ENCODE data around the gene TMEM94. TPM values are rescaled to one million over a fixed set of nuclear protein-coding genes. Genes with fewer than 3 reads are reported as not detected.

TMEM94 gene
- total RNA-seq, 1 donor from 2014 or later, result 197 TPM

DNA sequence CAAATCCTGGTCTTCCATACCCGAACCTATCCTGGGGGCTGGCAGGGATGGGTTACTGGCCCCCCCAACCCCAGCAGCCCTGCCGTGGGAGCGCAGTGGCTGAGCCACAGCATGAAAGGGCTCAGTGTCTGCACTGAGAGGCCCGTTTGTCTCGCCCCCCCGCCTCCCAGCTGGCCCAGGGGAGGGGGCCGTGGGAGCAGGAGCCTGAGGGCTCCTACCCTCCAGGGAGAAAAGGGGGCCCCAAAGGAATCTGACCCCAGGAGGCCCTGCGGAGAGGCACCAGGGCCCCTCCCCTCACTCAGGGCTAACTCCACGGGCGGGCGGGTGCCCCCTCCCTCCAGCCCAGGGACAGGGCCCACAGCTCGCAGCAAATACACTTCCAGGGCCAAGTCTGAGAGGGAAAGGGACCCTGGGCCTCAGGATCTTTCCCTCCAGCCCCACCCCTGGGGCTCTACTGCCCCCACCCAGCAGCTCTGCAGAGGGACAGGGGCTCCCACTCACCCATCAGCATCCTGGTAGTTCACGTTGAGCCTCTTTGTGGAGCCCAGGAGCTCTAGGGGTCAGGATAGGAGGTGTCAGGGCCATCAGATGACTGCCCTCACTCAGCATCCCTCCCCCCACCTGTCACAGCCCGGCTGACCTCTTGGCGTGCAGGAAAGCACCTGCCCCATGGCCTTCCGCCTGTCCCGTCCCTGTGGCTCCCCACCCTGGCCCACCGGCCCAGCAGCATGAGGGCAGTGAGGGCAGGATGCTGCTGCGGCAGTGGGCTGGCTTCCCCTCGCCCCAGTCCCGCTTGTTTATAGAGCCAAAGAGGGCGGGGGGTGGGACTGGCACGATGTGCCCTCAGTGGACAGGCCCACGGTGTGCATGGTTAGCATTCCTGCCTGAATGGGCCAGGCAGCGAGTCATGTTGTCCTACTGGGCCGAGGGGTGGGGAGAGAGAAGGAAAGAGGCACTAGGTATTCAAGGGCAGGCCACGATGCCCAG, 51.6 kb downstream of the TMEM94 start:
- H3K36me3 Mint-ChIP-seq (ENCODE audit: insufficient read depth), result peaks cover 6% of the 10 kb centered on the region
- H3K27ac Mint-ChIP-seq, result no peak overlapping the region
- H3K27me3 Mint-ChIP-seq, result no peaks in the 10 kb centered on the region
- no peaks in the 10 kb centered on the region for H3K9me3 Mint-ChIP-seq (ENCODE audit: low read depth)
- DNase-seq (ENCODE audit: low spot score, unreplicated experiment), result no peak
- TF ChIP-seq, protein P1, sequence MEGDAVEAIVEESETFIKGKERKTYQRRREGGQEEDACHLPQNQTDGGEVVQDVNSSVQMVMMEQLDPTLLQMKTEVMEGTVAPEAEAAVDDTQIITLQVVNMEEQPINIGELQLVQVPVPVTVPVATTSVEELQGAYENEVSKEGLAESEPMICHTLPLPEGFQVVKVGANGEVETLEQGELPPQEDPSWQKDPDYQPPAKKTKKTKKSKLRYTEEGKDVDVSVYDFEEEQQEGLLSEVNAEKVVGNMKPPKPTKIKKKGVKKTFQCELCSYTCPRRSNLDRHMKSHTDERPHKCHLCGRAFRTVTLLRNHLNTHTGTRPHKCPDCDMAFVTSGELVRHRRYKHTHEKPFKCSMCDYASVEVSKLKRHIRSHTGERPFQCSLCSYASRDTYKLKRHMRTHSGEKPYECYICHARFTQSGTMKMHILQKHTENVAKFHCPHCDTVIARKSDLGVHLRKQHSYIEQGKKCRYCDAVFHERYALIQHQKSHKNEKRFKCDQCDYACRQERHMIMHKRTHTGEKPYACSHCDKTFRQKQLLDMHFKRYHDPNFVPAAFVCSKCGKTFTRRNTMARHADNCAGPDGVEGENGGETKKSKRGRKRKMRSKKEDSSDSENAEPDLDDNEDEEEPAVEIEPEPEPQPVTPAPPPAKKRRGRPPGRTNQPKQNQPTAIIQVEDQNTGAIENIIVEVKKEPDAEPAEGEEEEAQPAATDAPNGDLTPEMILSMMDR (IDR thresholded peaks at IDR 0.05; ENCODE audit: unreplicated experiment), result no peak
- H3K4me1 Mint-ChIP-seq (ENCODE audit: low read depth), result peaks cover 4% of the 10 kb centered on the region
- no peak overlapping the region for H3K4me3 Mint-ChIP-seq (ENCODE audit: low read depth)

DNA sequence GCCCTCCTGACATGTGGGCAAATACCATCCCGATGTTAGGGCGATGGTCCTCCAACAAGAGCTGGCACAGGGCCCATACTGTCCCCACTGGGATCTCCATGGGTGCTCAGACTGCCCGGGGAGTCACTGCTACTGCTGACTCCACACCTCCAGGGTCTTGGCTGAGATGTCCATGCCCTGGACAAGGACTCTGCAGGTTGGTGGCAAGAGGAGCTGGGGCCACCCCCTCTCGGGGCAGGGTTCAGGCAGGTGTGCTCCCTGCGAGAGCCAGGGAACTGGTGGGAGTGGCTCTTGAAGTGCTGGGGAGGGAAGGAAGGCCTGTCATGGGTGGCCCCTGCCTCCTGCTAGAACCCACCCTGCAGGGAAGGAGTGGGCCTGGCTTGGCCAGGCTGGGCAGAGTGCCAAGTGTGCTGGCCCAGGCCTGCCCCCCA, 52.5 kb downstream of the TMEM94 start:
- DNase-seq (ENCODE audit: low spot score, unreplicated experiment), result no peak
- Mint-ChIP-seq H3K27me3 (no peaks in the 10 kb centered on the region), H3K27ac (peak overlapping the region; percentile 64), H3K36me3 (ENCODE audit: insufficient read depth) (peaks cover 8% of the 10 kb centered on the region), H3K4me3 (ENCODE audit: low read depth) (no peak overlapping the region), H3K4me1 (ENCODE audit: low read depth) (peaks cover 10% of the 10 kb centered on the region), H3K9me3 (ENCODE audit: low read depth) (no peaks in the 10 kb centered on the region)
- TF ChIP-seq, protein P1 (IDR thresholded peaks at IDR 0.05; ENCODE audit: unreplicated experiment), result no peak

DNA sequence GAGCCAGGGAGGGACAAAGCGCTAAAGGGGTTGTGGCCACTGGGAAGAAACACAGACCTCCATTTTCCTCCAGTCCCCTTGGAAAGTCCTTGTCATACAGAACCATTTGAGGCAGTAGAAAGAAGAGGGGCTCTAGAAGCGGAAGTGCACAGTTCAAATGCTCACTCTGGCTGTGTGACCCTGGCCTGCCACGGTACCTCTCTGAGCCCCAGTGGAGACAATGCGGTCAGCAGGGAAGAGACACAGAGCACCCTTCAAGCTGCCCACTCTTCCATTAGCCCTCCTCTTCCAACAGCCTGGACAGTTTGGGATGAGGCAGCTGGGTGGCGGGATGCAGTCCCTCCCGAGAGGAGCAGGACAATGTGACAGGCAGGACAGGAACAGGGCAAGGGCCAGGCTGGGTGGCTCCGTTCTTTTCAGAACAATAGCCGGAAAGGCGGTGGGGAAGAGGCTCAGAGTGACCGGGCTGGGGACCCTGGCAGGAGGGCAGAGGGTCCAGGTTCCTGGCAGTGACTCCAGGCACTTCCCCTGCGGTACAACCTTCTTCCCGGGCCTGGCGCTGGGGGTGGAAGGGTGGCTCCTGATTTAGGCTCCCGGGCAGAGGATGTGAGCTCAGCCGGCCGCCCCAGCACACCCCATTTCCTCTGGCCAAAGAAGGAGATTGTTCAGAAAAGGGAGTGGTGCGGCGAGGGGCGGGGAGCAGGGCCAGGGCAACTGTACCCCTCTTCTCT, 53.3 kb downstream of the TMEM94 start:
- H3K27ac Mint-ChIP-seq, result no peak overlapping the region
- H3K36me3 Mint-ChIP-seq (ENCODE audit: insufficient read depth), result peaks cover 8% of the 10 kb centered on the region
- TF ChIP-seq, protein P1 (IDR thresholded peaks at IDR 0.05; ENCODE audit: unreplicated experiment), result no peak
- H3K4me3 Mint-ChIP-seq (ENCODE audit: low read depth), result no peak overlapping the region
- no peak for DNase-seq (ENCODE audit: low spot score, unreplicated experiment)
- H3K9me3 Mint-ChIP-seq (ENCODE audit: low read depth), result no peaks in the 10 kb centered on the region
- no peaks in the 10 kb centered on the region for H3K27me3 Mint-ChIP-seq
- H3K4me1 Mint-ChIP-seq (ENCODE audit: low read depth), result peaks cover 13% of the 10 kb centered on the region

DNA sequence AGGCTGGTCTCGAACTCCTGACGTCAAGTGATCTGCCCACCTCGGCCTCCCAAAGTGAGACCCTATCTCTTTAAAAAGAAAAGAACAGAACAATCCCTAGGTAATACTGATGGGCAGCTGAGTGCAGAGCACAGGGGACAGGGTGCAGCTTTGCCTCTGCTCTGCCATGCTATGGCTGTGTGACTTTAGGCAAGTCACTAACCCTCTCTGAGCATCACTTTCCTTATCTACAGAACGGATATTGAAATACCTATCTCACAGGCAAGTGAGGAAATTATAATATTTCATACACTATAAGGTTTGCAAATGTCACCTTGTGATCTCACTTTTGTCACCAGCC, 54.8 kb downstream of the TMEM94 start:
- Mint-ChIP-seq H3K27ac (no peak overlapping the region), H3K27me3 (no peaks in the 10 kb centered on the region), H3K4me3 (ENCODE audit: low read depth) (no peak overlapping the region), H3K4me1 (ENCODE audit: low read depth) (peaks cover 13% of the 10 kb centered on the region), H3K9me3 (ENCODE audit: low read depth) (no peaks in the 10 kb centered on the region), H3K36me3 (ENCODE audit: insufficient read depth) (peaks cover 2% of the 10 kb centered on the region)
- DNase-seq (ENCODE audit: low spot score, unreplicated experiment), result no peak
- TF ChIP-seq, protein P1 (IDR thresholded peaks at IDR 0.05; ENCODE audit: unreplicated experiment), result no peak
